Activated CD8-positive, alpha-beta memory T cell treated with anti-CD3 and anti-CD28 coated beads, Interleukin-2, amount 50 U/mL, for 48 hours (primary cell): ENCODE measurements around the gene PPM1F.
"Not testable (repeated sequence)": the region's sequence is repeated elsewhere in the genome, so short reads cannot be mapped to it uniquely, and the experiment has no call there.

ENCODE experiments used
- DNase-seq: peaks from one replicate; pipeline ENCODE4 v3.0.0-alpha.2; 2020

The PPM1F gene

DNA sequence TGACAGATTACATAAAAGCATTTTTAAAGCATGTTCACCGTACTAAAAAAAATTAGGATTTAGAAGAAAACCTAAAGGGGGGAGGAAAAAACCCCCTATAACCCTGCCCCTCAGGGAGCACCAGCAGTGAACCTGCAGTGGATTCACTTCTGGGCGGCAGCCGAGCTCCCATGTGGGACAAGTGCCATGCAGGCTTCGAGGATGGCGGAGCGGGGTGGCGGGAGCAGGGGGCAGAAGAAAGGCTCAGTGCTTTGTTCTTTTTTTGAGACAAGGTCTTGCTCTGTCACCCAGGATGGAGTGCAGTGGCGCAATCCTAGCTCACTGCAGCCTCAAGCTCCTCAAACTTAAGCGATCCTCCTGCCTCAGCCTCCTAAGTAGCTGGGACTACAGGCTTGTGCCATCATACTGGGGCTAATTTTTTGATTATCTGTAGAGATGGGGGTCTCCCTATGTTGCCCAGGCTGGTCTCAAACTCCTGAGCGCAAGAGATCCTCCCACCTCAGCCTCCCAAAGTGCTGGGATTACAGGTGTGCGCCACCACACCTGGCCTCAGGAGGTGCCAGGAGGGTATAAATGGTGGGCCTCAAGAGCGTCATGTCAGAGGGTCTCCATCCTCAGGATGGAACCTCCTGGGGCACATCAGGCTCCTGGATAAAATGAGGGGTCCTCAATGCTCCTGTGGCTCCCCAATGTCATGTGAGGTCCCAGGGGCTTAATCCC is 34.0 kb downstream of the PPM1F start:
- no peak for DNase-seq

DNA sequence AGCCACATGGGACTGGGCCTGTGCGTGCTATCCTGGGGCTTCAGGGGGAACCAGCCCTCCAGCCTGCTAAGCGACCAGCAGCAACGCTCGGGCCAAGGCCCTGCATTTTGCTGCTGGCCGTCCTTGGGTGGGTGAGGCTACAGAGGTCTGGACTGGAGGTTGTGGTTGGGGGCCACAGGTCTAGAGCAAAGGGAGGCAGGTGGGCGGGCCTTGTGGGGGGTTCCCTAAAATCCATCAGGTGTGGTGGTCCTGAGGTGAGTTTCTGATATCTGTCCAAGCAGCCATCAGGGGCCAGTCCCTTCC is 34.7 kb downstream of the PPM1F start:
- no peak for DNase-seq

DNA sequence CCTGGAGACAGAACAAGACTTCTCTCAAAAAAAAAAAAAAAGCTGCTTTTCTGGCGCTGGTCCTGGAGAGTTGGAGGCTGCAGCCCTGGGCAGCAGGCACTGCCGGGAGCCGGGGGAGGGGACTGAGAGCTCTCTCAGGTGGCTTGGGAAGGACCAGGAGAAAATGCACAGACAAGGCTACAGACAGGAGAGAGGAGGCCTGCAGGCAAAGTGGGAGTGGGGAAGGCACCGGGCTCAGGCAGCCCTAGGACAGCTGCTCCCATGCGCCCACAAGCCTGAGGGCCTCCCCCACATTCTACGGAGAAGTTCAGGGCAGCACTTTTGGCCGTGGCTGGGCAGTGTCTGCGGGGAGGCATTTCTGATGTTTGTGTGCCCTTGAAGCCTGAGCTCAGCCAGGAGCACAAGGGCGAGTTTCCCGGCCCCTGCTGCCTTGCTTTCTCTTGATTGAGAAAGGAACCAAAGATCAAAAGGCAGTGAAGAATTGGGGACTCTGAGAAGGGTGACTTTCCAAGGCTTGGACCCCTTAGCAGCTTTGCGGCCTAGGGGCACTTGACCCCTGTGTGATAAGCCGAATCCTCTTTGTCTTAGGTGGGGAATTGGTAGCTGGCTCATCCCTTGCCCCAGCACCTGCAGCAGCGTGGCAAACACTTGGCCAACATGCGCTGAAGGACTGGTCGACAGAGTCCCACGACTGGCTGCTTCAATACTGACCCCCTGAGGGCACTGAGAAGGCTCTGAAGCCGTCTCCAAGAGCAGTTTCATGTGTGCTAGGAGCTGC is 35.3 kb downstream of the PPM1F start:
- no peak for DNase-seq

DNA sequence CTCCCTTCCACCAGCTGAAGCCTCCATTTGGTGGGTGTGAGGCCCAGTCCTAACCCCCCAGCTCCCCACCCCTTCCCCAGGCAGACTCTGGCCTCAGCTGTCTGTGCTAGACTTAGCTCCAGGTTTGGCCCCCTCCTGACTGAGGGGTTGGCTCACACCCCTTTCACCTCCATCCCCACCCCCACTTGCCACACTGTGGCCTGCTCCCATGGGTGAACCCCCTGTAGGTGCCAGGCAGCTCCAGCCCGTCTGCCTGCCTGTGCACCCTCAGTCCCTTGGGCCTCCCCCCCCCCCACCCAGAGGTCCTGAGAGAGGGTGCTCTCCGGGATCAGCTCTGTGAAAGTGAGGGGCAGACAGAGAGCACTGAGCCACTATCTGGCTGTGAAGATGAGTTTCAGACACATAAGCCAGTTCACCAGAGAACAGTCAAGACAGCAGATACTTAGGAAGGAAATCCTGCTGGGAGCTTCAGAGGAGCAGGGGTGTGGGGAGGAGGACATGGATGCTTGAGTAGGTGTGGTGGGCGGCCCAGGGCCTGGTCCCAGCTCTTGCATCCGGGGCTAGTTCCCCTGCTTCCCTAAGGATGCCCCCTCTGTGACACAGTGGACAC is 36.2 kb downstream of the PPM1F start:
- DNase-seq: no peak

DNA sequence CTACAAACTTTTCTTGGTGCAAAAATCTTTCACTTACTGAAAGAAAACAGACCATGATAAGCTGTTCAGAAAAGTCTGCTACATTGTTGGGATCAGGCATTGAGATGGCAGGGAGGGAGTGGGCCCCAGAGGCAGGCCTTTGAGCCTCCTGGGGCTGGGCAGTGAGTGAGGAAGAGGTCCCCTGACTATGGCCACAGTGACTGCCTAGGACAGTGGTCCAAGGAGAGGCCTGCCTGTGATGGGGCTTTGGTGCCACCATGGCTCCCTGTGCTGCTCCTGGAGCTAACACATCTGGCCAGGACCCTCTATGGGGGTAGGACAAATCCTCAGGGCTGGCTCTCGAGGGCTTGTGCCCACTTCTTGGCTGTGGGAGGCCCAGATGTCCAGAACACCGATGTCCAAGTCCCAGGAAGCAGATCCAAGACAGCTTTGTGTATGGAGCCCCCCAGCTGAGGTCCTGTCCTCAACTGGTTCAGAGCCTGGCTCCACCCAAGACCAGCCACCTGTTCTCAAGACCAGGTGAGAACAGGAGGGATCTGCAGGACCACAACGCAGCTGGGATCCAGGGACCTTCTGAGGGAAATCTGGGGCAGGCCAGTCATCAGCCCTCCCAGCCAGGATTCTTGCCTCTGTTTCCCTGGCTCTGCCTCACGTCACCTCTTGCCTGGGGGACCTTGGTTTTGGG is 36.9 kb downstream of the PPM1F start:
- DNase-seq: no peak

DNA sequence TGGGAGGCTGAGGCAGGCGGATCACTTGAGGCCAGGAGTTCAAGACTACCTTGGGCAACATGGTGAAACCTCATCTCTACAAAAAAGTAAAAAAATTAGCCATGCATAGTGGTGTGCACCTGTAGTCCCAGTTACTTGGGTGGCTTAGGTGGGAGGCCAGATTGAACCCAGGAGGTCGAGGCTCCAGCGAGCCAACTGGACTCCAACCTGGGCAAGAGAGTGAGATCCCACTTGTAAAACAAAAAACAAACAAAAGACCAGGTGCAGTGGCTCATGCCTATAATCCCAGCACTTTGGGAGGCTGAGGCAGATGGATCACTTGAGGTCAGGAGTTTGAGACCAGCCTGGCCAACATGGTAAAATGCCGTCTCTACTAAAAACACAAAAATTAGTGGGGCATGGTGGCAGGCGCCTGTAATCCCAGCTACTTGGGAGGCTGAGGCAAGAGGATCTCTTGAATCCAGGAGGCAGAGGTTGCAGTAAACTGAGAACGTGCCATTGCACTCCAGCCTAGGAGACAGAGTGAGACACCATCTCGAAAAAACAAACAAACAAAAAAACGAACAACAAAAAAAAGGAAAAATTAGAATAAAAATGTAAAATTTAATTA is 38.5 kb downstream of the PPM1F start:
- DNase-seq: not testable (repeated sequence)

DNA sequence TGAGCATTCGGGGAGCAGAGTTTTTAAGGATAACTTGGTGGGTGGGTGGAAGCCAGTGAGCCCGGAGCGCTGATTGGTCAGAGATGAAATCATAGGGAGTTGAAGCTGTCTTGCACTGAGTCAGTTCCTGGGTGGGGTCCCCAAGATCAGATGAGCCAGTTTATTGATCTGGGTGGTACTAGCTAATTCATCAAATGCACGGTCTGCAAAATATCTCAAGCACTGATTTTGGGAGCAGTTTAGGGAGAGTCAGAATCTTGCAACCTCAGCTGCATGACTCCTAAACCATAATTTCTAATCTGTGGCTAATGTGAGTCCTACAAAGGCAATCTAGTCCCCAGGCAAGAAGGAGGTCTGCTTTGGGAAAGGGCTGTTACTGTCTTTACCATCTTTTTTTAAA is 42.3 kb downstream of the PPM1F start:
- DNase-seq: not testable (repeated sequence)

DNA sequence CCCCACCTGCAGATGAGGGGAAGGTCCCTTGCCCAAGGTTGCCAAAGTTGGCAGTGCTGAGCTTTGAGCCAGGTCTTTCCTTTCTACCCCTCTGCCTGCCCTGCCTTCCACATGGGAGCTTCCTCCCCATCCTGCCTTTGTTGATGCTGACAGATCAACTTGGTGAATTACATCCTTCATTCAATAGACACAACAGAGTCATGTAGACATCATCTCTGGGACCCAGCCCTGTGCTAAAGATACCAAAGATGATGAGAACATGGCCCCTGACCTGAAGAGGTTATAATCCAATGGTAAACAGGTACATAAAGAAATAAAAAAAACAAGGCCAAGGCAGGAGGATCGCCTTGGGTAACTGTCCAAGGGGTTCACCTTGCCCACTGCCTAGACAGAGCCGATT is 42.8 kb downstream of the PPM1F start:
- DNase-seq: no peak

DNA sequence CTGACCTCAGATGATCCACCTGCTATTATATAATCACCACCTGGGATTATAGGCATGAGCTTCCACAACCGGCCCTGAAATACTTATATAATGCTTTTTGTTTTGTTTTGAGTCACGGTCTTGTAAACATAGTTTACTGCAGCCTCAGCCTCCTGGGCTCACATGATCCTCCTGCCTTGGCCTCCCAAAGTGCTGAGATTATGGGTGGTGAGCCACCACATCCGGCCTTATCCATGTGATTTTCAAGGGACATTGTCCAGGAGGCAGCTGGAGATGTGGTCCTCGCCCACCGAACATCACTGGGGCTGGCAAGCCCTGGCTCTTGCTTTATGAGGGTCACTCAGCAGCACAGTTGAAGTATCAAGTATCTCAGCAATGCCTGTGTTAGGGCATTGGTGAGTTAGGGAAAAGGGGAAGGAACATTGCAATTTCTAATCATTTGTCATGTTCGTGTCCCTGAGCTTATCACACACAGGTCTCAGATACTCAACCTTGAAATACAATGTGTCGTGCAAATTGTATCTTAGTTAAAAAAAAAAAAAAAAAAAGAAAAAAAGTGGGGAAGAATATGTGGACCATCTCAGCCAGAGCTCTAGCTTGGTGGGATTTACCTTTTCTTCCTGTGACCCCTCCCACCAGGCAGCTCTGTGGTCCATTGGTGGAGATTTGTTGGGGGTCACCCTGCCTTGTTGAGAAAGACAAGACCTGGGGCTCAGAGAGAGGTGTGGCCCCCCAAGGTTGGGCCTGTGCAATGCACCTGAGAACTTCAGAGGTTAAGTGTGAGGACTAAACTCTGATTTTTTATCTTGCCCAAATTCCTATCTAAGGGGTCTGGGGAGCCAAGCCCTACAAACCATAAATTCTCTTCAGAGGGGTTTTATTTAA is 44.8 kb downstream of the PPM1F start:
- no peak for DNase-seq

DNA sequence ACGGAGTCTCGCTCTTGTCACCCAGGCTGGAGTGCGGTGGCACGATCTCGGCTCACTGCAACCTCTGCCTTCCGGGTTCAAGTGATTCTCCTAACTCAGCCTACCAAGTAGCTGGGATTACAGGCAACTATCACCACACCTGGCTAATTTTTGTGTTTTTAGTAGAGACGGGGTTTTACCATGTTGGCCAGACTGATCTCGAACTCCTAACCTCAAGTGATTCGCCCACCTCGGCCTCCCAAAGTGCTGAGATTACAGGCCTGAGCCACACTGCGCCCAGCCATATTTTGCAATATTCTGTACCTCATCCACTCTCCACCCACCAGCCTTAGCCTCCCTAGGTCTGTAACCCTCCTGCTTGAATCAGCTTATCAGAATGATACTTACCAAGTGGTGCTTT is 47.4 kb downstream of the PPM1F start:
- DNase-seq: not testable (repeated sequence)

DNA sequence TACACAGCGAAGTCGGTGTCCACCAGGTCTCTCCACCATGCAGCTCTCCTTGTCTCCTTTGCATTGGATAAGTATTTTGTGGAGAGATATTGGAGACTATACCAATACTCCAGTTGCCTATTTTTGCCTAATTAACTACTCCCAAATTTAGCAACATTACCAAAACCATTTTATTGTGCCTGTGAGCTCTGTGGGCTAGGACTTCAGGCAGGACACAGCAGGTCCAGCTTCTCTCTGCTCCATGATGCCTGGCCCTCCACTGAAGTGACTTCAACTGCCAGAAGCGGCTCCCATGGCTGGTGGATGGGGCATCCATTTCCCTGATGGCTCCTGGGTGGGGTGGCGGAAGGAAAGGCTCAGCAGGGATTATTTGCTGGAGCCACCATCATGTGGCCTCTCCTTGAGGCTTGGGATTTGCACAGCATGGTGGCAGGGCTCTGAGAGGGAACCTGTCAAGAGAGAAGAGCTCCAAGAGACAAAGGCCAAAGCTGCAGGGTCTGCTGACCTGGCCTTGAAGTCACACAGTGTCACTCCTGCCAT is 48.3 kb downstream of the PPM1F start:
- no peak for DNase-seq

DNA sequence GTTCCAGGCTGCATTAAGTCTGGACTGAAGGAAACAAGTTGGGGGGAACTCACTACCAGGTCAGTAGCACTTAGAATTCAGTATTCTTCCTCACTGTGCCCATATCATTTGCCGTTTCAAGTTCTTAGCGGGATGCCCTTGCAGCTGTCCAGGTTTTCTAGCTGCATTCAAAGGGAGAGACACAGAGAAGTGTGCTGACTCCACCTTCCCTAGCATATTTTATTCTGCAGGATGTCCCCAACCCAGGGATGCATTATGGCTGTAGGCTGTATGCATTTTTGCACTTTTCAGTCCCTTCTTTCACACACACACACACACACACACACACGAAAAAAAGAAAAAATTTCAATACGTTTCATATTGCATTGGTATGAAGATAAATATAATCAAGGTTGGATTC is 49.4 kb downstream of the PPM1F start:
- no peak for DNase-seq

DNA sequence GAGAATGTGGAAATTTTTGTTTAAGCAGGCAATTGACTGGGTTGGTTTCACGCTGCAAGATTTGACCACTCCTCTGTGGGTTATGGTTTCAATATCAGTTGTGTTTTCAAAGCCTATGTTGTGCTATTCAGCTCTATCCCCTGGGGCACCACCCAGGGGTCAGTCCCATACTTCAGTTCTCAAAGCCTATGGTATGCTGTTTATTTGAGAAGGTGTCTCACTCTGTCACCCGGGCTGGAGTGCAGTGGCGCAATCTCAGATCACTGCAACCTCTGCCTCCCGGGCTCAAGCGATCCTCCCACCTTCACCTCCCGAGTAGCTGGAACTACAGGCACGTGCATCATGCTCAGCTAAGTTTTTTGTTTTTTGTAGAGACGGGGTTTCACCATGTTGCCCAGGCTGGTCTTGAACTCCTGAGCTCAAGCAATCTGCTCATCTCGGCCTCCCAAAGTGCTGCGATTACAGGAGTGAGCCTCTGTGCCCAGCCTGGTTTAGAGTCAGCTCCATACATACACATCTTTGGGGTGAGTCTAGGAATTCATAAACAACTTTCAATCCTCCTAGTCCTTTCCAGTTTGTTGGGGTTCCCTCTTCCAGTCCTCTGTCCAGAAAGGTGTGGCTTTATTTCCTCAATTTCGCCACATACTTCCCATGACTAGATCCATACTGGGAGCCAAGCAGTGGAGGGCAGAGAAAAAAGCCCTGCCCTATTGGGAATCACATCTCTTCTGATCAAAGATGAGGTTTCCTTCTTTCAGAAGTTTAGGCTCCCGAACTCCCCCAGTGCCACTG is 50.2 kb downstream of the PPM1F start:
- no peak for DNase-seq

DNA sequence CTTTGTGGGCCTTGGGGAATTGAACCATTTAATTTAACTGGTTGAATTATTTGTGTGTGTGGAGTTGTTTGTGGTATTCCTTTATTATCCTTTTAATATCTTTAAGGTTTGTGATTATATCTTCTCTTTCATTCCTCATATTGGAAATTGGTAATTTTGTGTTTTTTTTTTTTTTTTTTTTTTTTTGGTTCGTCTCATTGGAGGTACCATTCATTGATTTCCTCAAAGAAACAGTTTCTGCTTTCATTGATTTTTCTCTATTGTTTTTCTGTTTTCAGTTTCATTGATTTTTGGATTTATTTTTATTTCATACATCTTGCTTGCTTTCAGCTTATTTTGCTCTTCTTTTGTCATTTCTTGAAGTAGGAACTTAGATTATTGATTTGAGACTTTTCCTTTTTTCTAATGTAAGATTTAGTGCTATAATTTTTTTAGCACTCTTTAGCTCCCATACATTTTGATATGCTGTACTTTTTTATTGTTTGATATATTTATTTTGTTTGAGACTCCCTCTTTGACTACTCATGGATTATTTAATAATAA is 54.2 kb downstream of the PPM1F start:
- no peak for DNase-seq

DNA sequence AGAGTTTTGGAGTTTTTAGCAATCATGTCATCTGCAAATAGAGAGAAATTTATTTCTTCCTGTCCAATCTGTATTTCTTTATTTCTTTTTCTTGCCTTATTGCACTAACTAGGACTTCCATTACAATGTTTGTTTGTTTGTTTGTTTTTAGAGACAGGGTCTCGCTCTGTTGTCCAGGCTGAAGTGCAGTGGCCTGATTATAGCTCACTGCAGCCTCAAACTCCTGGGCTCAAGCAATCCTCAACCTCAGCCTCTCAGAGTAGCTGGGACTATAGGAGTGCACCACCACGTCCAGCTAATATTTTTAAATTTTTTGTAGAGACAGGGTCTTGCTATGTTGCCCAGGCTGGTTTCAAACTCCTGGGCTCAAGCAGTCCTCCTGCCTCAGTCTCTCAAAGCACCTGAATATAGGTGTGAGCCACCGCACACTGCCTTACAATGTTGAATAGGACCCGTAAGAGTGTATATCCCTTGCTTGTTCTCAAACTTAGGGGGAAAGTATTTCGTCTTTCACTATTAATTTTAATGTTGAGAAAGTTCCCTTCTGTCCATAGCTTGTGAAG is 55.6 kb downstream of the PPM1F start:
- no peak for DNase-seq

DNA sequence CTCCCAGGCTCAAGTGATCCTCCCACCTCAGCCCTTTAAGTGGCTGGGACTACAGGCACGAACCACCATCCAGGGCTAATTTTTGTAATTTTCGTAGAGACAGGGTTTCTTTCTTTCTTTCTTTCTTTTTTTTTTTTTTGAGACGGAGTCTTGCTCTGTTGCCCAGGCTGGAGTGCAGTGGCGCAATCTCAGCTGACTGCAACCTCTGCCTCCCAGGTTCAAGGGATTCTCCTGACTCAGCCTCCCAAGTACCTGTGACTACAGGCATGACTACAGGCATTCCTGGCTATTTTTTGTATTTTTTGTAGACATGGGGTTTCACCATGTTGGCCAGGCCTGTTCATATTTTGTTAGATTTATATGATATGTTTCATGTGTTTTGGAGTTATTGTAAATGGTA is 56.4 kb downstream of the PPM1F start:
- not testable (repeated sequence) for DNase-seq

DNA sequence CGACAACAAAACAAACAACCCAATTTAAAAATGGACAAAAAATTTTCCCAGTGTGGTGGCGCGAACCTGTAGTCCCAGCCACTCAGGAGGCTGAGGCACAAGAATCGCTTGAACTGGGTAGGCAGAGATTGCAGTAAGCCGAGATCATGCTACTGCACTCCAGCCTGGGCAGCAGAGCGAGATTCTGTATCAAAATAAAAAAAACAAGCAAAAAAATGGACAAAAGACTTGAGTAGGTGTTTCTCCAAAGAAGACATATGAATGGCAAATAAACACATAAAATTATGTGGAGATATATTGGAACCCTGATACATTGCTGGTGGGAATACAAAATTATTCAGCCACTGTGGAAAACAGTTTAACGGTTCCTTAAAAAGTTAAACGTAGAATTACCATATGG is 57.8 kb downstream of the PPM1F start:
- DNase-seq: no peak

DNA sequence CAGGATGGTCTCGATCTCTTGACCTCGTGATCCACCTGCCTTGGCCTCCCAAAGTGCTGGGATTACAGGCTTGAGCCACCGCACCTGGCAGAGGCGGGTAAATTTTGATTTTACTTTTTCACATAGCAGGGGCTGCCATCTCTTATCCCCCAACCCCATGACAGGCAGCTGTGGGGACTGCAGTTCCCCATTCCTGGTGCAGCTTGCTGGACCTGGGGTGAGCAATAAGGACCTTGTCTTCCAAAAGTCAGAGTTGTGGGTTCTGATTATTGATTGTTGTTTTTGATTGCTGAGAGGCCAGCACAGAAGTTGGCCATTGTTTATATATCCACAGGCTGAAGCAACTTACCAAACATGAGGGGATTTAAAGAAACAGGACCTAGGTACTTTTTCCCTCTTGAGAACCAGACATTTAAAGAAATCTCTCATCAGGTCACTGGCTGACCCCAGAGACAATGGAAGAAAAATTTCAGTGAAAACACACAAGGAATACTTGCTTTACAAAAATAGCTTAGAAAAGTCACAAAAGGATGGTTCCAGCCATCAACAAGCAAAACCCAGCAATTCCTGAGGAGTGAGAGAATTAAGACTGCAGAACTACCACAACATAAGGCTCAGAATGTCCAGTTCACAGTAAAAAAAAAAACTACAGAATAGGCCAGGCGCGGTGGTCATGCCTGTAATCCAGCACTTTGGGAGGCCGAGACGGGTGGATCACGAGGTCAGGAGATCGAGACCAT is 63.2 kb downstream of the PPM1F start:
- DNase-seq: no peak

DNA sequence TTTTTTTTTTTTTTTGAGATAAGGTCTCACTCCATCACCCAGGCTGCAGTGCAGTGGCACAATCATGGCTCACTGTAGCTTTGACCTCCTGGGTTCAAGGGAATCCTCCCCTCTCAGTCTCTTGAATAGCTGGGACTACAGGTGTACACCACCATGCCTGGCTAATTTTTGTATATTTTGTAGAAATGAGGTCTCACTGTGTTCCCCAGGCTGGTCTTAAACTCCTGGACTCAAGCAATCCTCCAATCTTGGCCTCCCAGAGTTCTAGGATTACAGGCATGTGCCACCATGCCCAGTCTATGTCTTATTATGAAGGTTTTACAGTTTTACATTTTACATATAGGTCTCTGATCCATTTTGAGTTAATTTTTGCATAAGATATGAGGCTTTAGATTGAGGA is 64.8 kb downstream of the PPM1F start:
- DNase-seq: no peak

DNA sequence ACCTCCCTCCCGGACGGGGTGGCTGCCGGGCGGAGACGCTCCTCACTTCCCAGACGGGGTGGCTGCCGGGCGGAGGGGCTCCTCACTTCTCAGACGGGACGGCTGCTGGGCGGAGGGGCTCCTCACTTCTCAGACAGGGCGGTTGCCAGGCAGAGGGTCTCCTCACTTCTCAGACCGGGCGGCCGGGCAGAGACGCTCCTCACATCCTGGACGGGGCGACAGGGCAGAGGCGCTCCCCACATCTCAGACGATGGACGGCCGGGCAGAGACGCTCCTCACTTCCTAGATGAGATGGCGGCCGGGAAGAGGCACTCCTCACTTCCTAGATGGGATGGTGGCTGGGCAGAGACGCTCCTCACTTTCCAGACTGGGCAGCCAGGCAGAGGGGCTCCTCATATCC is 68.7 kb downstream of the PPM1F start:
- peak; percentile 29 for DNase-seq
